Measurements from ENCODE around the gene TSPAN16.

Gene TSPAN16

GRCh38 chr19:11356074-11356397 lies 60.1 kb downstream of the TSPAN16 start:
- no peak overlapping the region for H3K4me3 ChIP-seq (ENCODE audit: low read depth, low read length)
- DNase-seq (ENCODE audit: low read depth), result no peak
- TF ChIP-seq CTCF (IDR thresholded peaks at IDR 0.05; ENCODE audit: low read depth, low read length, missing control alignments), result no peak

- DNase-seq (ENCODE audit: low read depth), result no peak
- no peak overlapping the region for H3K4me3 ChIP-seq (ENCODE audit: low read depth, low read length)
- no peak for TF ChIP-seq CTCF (IDR thresholded peaks at IDR 0.05; ENCODE audit: low read depth, low read length, missing control alignments)
These were observed 61.0 kb downstream of the TSPAN16 start for GRCh38 chr19:11356676-11357550.

DNA sequence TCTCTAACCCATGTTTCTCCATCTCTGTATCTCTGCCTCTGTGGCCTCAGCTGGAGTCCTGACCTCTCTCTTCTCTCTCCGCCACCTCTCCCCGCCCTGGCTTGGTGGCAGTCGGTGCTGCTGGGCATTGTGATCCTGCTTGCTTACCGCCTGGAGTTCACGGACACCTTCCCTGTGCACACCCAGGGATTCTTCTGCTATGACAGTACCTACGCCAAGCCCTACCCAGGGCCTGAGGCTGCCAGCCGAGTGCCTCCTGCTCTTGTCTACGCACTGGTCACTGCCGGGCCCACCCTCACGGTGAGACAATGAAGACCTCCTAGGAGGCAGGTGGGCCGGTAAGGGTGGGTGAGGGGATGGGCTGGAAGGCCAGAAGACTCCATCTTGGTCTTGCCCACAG lies 63.5 kb downstream of the TSPAN16 start:
- no peak for TF ChIP-seq CTCF (IDR thresholded peaks at IDR 0.05; ENCODE audit: low read depth, low read length, missing control alignments)
- no peak overlapping the region for H3K4me3 ChIP-seq (ENCODE audit: low read depth, low read length)
- no peak for DNase-seq (ENCODE audit: low read depth)

DNA sequence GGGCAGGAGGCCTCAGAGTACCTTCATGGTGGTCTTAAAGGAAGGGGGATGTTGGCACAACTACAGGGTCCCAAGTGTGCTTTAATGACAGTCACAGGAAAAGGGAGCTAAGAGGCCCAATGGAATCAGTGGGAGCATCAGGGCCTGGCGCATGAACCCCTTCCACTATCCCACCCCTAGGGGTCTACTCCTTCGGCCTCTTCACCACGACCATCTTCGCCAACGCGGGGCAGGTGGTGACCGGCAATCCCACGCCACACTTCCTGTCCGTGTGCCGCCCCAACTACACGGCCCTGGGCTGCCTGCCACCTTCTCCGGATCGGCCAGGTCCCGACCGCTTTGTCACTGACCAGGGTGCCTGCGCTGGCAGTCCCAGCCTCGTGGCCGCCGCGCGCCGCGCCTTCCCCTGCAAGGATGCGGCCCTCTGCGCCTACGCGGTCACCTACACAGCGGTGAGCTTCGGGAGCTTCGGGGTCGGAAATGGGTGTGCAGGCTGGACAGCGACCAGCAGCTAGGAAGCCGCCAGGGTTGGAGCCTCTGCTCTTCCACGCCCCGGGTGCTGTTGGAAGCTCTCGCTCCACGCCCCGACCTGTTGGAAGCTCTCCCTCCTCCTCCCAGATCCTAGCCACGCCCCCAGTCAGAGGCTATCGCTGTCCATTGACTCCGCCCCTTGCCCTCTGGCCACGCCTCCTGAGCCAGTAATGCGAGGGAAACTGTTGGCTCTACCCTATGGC lies 65.2 kb downstream of the TSPAN16 start:
- no peak overlapping the region for H3K4me3 ChIP-seq (ENCODE audit: low read depth, low read length)
- no peak for TF ChIP-seq CTCF (IDR thresholded peaks at IDR 0.05; ENCODE audit: low read depth, low read length, missing control alignments)
- DNase-seq (ENCODE audit: low read depth), result no peak

DNA sequence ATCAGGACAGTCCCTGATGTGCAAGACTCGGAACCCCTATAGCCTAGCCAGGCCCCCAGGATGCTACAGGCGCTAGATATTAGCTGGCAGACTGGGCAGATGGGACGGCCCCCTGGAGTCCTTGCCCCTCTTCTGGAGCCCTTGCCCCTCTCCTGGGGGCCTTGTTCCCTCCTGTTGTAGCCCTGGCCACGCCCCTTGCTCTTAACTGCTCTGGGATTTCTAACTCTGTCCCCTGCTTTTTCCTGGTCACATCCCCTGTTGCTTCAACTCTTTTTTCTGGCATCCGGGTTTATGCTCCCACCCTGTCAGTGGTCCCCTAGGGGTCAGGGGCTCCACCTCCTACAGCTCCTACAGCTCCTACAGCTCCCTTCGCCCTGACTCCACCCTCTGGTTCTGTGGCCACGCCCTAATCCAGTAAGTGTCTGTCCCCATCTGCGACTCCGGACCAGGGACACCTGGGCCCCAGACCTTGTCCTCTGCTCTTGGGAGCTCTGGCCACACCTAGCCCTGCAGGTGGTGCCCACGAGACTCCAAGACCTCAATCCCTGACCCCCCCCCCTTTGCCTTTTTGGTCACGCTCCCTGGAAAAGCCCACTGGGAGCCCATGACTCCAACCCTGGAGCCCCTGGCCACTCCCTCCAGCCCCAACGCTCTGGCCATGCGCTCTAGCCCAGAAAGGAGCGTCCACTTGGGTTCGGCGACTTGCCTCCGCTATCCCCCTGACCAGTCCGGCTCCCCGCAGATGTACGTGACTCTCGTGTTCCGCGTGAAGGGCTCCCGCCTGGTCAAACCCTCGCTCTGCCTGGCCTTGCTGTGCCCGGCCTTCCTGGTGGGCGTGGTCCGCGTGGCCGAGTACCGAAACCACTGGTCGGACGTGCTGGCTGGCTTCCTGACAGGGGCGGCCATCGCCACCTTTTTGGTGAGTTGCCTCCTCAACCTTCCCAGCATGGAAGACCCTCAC lies 66.1 kb downstream of the TSPAN16 start:
- TF ChIP-seq CTCF (IDR thresholded peaks at IDR 0.05; ENCODE audit: low read depth, low read length, missing control alignments), result no peak
- H3K4me3 ChIP-seq (ENCODE audit: low read depth, low read length), result no peak overlapping the region
- DNase-seq (ENCODE audit: low read depth), result no peak

DNA sequence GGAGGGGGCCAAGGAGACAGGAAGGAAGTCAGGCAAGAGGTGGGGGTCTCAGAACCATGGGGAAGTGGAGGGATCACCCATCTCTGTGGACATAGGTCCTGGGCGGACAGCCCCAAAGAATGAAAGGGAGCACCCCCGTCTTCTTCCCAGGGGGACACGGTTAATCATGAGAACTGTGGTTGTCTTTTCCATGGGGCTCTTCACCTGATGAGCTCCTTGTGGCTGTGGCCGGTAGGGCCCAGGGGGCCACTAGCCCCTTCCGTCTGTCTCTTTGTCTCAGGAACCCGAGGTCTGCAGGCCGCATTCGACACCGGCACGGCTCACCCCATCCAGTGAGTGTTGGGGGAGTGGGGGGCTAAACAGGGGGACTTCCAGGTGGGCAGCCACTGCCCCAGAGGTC lies 67.9 kb downstream of the TSPAN16 start:
- H3K4me3 ChIP-seq (ENCODE audit: low read depth, low read length), result no peak overlapping the region
- DNase-seq (ENCODE audit: low read depth), result no peak
- TF ChIP-seq CTCF (IDR thresholded peaks at IDR 0.05; ENCODE audit: low read depth, low read length, missing control alignments), result no peak
